GM19463 (cell line): ENCODE results near the gene PTPRC.
"Not testable (repeated sequence)": the region's sequence is repeated elsewhere in the genome, so short reads cannot be mapped to it uniquely, and the experiment has no call there.

Experiments
- ATAC-seq: cut with Tn5 transposase; IDR thresholded peaks from one replicate; pipeline ENCODE4 v1.9.1; 2021; ENCODE audit warnings: mild to moderate bottlenecking, moderate library complexity; ENCODE audit not compliant: unreplicated experiment

PTPRC gene

GRCh38 chr1:198638894-198639635, at the start of gene PTPRC:
Gene PTPRC (plus strand): TSS chr1:198639040. CDS start chr1:198639269, 229 bp downstream.
- peak; percentile 67 for ATAC-seq

GRCh38 chr1:198590454-198590853, 48.4 kb upstream of the PTPRC start:
- no peak for ATAC-seq

GRCh38 chr1:198595765-198596164, 43.1 kb upstream of the PTPRC start:
- no peak for ATAC-seq

GRCh38 chr1:198597690-198598430, 41.0 kb upstream of the PTPRC start:
- peak; percentile 22 for ATAC-seq

GRCh38 chr1:198598796-198599321, 40.0 kb upstream of the PTPRC start:
- peak; percentile 70 for ATAC-seq

- no peak for ATAC-seq
Measured at GRCh38 chr1:198599749-198600148, 39.1 kb upstream of the PTPRC start.

- ATAC-seq: no peak
Measured at GRCh38 chr1:198600906-198601305, 37.9 kb upstream of the PTPRC start.

- not testable (repeated sequence) for ATAC-seq
Measured at GRCh38 chr1:198601310-198601709, 37.5 kb upstream of the PTPRC start.

GRCh38 chr1:198601936-198602889, 36.6 kb upstream of the PTPRC start:
- peak; percentile 31 for ATAC-seq

GRCh38 chr1:198604975-198605374, 33.9 kb upstream of the PTPRC start:
- no peak for ATAC-seq

GRCh38 chr1:198605406-198605805, 33.4 kb upstream of the PTPRC start:
- no peak for ATAC-seq

- no peak for ATAC-seq
Measured at GRCh38 chr1:198606020-198606438, 32.8 kb upstream of the PTPRC start.

GRCh38 chr1:198607714-198608113, 31.1 kb upstream of the PTPRC start:
- no peak for ATAC-seq

GRCh38 chr1:198610362-198610761, 28.5 kb upstream of the PTPRC start:
- ATAC-seq: no peak

- no peak for ATAC-seq
Measured at GRCh38 chr1:198611219-198611618, 27.6 kb upstream of the PTPRC start.

- ATAC-seq: no peak
Measured at GRCh38 chr1:198612471-198613260, 26.2 kb upstream of the PTPRC start.

- ATAC-seq: no peak
Measured at GRCh38 chr1:198617406-198617805, 21.4 kb upstream of the PTPRC start.

GRCh38 chr1:198619375-198620140, 19.3 kb upstream of the PTPRC start:
- ATAC-seq: no peak

- no peak for ATAC-seq
Measured at GRCh38 chr1:198620218-198620617, 18.6 kb upstream of the PTPRC start.
